TTC549 (cell line): ENCODE measurements around the gene CTTNBP2NL.

Experiments
- FAIRE-seq: peaks from 2 replicates; lab custom pipeline; 2012; peaks lifted over from hg19 to GRCh38; lab: Jason Lieb, UNC

Gene CTTNBP2NL

DNA sequence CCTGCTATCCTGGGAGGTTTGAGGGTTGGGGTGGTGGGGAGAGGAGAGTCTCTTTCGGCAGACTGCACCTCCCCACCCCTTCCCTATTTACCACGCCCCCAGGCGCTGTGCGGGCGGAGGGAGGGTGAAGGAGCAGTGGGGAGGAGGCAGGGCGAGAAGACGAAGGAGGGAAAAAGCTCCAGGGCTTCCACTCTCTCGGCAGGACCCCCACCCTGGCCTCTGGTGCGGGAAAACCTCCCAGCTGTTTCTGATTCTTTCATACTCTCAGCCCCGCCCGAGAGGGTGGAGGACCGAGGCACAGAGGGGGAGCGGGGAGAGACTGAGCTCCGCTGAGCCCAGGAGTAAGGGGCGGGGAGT lies 111.9 kb downstream of the CTTNBP2NL start:
- no peak for FAIRE-seq

DNA sequence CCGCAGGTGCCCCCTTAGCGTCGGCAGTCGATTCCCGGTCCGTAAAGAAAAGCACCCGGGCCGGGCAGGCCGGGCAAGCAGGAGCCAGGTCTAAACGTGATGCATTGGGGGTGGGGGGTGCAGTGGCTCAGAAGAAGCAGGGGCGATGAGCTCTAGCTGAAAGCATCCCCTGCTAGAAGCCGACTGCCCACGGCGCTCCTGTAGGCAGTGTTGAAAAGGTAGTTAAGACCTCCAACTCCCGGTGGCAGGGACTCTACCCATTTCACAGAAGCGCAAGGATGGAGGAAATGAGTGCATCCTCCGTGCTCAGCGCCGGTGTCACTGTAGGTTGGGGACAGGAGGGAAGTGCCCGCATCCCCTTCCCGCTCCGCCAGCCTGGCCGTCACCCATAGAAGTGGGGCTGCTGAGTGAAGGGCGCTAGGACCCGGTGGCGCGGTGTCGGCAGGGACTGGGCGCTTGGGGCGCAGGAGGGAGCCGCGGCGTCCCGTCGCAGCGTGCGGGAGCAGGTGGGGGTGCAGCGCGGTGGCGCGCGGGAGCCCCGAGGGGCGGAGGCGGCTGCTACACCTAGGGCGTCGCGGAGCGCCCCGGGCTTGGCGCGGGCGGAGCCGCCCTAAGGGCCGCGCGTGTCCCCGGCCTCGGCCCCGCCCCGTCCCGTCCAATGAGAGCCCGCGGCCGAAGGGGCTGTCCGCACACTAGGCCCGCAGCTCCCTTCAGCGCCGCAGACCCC lies 112.4 kb downstream of the CTTNBP2NL start, which contains the start of gene WNT2B:
Gene WNT2B, plus strand, starts transcription at position 688 of the 727 bp plus-strand sequence. CDS start 298 bp downstream, outside the sequence.
- no peak for FAIRE-seq

DNA sequence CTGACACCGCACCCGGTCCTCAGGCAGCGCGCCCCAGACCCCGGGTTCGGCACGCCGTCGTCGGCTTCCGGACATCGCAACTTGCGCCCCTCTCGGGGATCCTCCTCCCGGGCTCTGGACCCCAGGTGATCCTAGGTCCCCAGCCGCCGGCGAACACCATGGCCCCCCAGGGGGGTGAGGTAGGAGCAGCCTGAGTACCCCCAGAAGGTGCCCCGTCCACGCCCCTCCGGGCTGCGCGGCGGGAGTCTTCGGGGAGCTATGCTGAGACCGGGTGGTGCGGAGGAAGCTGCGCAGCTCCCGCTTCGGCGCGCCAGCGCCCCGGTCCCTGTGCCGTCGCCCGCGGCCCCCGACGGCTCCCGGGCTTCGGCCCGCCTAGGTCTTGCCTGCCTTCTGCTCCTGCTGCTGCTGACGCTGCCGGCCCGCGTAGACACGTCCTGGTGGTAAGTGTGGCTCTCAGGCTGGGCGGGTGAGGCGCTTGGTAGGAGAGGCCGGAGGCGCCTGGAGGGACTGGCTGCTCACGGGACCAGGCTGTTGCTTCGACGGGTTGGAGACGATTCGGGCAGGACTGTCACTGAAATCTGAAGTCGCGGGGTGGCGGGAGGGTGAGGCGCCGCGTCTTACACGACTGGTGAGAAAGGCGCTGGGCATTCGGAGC lies 113.1 kb downstream of the CTTNBP2NL start:
- no peak for FAIRE-seq

DNA sequence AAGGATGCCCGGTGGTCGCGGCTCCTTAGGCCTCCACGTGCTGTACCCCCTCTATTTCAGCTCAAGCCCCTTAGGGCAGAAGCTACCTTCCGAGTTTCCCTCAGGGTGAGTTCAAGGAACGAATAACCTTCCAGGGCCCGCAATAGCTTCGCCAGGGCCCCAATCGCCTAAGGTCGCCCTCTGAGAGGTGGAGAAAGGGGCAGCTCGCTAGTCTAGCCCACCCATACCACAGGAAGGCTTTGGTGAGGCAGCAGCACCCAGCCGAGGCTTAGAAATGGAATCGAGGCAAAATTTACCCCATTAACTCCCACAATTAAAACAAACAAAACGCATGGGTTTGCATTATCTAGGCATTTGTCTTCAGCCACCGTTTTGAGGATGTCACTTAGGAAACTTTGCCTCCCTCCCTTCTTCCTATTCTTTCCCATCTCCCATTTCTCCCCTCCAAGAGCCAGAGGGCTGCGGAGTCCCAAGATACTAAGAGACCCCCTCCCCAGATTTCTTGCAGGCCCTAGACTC lies 113.7 kb downstream of the CTTNBP2NL start:
- no peak for FAIRE-seq

DNA sequence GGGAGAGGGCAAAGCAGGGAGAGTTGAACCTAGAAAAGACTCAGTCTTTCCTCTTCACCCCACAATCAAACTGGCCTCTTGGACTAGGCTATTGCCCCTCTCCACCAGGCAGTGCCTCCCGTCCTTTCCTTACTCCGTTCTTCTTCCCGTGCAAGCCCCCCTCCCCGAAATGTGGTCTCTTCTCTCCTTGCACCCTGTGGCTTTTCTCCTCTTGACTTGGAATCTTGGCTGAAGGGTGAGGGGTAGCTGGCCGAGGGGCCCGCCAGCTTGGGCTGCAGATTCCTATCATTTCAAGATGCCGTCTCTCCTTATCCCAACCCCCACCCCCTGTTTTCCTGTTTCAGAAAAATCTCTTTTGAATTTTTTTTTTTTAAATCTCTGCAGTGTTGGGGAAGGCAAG lies 114.3 kb downstream of the CTTNBP2NL start:
- no peak for FAIRE-seq
